DOHH2 (cell line): ENCODE results near the gene BRIX1.
A peak's percentile ranks its signal among the peaks of the same experiment; 100 is the strongest.

Source experiments
- H3F3A ChIP-seq: fragments of 200-600 bp; sonication (generic), shearing (Covaris generic); 2 replicates; pipeline ENCODE4 v1.6.0; 2016; ENCODE audit warnings: antibody characterized with exemption, mild to moderate bottlenecking; ENCODE audit not compliant: control insufficient read depth, insufficient read depth
- H3K27ac ChIP-seq: fragments of 200-600 bp; sonication (generic); 2 replicates; pipeline ENCODE4 v1.5.1; 2014; ENCODE audit warnings: low read depth, mild to moderate bottlenecking, low read length, moderate library complexity
- H3K27me3 ChIP-seq: fragments of 200-600 bp; sonication (generic); 2 replicates; pipeline ENCODE4 v1.6.1; 2014; ENCODE audit warnings: mild to moderate bottlenecking, low read length, mixed read lengths; ENCODE audit not compliant: control insufficient read depth
- H3K36me3 ChIP-seq: fragments of 200-600 bp; sonication (generic); 2 replicates; pipeline ENCODE4 v1.6.1; 2014; ENCODE audit warnings: mild to moderate bottlenecking, low read length, moderate library complexity, mixed read lengths; ENCODE audit not compliant: control insufficient read depth
- H3K4me1 ChIP-seq: fragments of 200-600 bp; sonication (generic); 2 replicates; pipeline ENCODE4 v1.6.1; 2014; ENCODE audit warnings: mild to moderate bottlenecking, low read length, mixed read lengths; ENCODE audit not compliant: control insufficient read depth
- H3K4me2 ChIP-seq: fragments of 200-600 bp; sonication (generic); 2 replicates; pipeline ENCODE4 v1.6.0; 2014; ENCODE audit warnings: mild to moderate bottlenecking, low read length, moderate library complexity
- H3K4me3 ChIP-seq: fragments of 200-600 bp; sonication (generic); 2 replicates; pipeline ENCODE4 v1.5.1; 2014; ENCODE audit warnings: mild to moderate bottlenecking, low read length, mixed read lengths
- H3K79me2 ChIP-seq: fragments of 200-600 bp; sonication (generic); 2 replicates; pipeline ENCODE4 v1.6.1; 2014; ENCODE audit warnings: mild to moderate bottlenecking, low read length, mixed read lengths; ENCODE audit not compliant: control insufficient read depth
- H3K9me2 ChIP-seq: fragments of 200-600 bp; sonication (generic); replicated peaks from 2 replicates; pipeline ENCODE4 v1.6.1; 2014; ENCODE audit warnings: mild to moderate bottlenecking, low read length, mixed read lengths; ENCODE audit not compliant: control insufficient read depth
- H3K9me3 ChIP-seq: fragments of 200-600 bp; sonication (generic); 2 replicates; pipeline ENCODE4 v1.6.1; 2014; ENCODE audit warnings: antibody characterized with exemption, low read length, mixed read lengths; ENCODE audit not compliant: control insufficient read depth, insufficient read depth
- H4K20me1 ChIP-seq: fragments of 200-600 bp; sonication (generic); 2 replicates; pipeline ENCODE4 v1.6.0; 2014; ENCODE audit warnings: low read depth, mild to moderate bottlenecking, antibody characterized with exemption, low read length, moderate library complexity; ENCODE audit not compliant: control insufficient read depth, insufficient read depth
- CTCF ChIP-seq: fragments of 200-600 bp; sonication (generic); IDR thresholded peaks from one replicate; pipeline ENCODE4 v1.5.1; 2014; ENCODE audit warnings: antibody characterized with exemption, mild to moderate bottlenecking, low read depth, low read length; ENCODE audit not compliant: poor library complexity, severe bottlenecking
- EZH2phosphoT487 ChIP-seq: fragments of 200-600 bp; sonication (generic); IDR thresholded peaks from 2 replicates; pipeline ENCODE4 v1.6.1; 2017; ENCODE audit warnings: borderline replicate concordance, mild to moderate bottlenecking, antibody characterized with exemption, low read length, moderate library complexity, mixed read lengths

The BRIX1 gene

DNA sequence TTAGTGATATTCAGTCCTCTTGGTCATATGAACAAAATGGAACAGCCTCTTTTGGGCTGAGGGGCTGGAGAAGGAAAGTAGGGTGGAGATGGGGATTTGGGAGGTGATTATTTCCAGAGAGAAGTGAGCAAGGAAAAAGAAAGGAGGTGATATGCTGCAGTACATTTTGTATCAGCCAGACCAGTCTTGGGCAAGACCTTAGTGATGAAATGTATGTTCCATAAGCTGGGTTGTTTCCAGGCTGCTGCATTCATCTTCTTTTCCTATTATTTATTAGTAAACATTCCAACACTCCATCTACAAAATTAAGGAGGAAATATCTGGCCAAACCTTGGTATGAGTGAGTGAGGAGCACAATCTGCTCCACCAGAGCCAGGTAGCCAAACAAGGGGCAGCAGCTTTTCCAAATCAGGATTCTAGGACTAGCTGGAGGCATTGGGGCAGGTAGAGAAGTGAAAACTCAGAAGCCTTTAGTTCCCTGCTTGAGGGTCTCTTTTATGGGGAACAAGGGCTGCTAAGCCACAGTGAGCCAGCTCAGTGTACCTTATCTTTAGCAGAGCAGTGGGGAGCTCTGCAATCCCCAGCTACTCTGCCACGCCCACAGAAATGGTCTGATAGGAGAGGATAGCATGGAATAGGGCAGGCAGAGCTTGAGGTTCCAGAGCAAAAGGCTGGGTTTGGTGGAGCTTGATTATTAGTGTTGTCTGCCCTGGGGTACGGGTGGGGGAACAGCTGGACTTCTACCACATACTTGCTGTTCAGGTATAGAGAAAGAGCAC is 19.7 kb upstream of the BRIX1 start:
- H3K4me3 ChIP-seq: no peak overlapping the region
- H4K20me1 ChIP-seq: no peaks in the 10 kb centered on the region
- TF ChIP-seq EZH2phosphoT487 (no peak), CTCF (no peak)
- H3F3A ChIP-seq: peaks cover 12% of the 10 kb centered on the region; the same call in 1 of the 2 replicates
- H3K4me2 ChIP-seq: no peak overlapping the region
- H3K27ac ChIP-seq: no peak overlapping the region
- H3K27me3 ChIP-seq: no peaks in the 10 kb centered on the region
- H3K4me1 ChIP-seq: no peaks in the 10 kb centered on the region
- H3K9me3 ChIP-seq: no peaks in the 10 kb centered on the region
- H3K36me3 ChIP-seq: no peaks in the 10 kb centered on the region
- no peaks in the 10 kb centered on the region for H3K79me2 ChIP-seq
- H3K9me2 ChIP-seq: no peaks in the 10 kb centered on the region

DNA sequence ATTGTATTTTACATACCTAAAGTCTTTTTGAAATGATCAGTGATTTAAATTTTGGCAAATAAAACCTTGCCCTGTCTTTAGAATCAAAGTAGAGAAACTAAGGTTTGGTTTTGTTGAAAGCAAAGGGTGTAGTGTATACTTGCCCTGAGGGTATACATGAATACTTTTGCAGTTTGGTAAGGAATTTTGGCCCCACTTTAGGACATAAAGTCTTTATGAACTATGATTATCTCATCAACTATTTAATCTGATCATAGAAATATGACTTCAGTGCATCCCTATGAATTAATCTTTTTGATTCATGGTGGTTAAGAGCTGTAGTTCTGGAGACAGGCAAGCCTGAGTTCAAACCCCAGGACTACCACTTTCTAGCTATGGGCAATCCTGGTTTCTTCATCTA is 17.9 kb upstream of the BRIX1 start:
- Histone ChIP-seq H3K27ac (no peak overlapping the region), H3K36me3 (0 out of 2 replicates have a peak, but pooled peaks cover 3% of the 10 kb centered on the region), H3K4me2 (no peak overlapping the region), H3K9me2 (no peaks in the 10 kb centered on the region), H4K20me1 (no peaks in the 10 kb centered on the region), H3K4me3 (no peak overlapping the region), H3K9me3 (no peaks in the 10 kb centered on the region), H3K79me2 (no peaks in the 10 kb centered on the region), H3F3A (peaks cover 15% of the 10 kb centered on the region; the same call in 1 of the 2 replicates), H3K27me3 (no peaks in the 10 kb centered on the region), H3K4me1 (no peaks in the 10 kb centered on the region)
- TF ChIP-seq EZH2phosphoT487 (no peak), CTCF (no peak)

DNA sequence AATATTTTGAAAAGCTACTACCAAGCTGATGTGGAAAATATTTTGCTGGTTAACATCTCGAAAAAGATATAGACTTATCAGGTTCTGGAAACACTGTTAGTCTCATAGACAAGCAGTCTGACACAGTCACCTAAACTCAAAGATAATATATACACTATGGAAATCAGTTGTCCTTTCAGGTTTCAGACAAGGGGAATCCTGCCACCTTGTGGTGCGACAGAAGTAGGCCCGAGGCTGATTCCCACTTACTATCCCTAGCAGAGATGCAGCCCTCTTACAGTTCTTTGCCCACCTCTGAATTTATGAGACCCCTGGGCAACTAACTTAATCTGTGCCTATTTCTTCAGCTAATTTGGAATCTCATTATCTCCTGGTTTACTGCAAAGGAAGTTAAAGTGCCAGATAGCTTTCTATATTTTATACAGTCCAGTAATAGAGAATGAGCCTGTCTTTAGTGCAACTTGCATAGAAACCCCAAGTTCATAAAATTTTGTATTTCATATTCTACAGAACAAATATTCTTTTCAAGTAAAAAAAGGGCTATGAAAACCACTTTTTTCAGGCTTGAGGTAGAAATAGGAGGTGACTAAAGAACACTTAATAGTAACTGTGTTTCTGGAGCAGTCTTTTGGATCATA is 17.1 kb upstream of the BRIX1 start:
- H3K4me1 ChIP-seq: no peaks in the 10 kb centered on the region
- no peaks in the 10 kb centered on the region for H3K9me3 ChIP-seq
- peak; percentile 83 for TF ChIP-seq CTCF
- no peak for TF ChIP-seq EZH2phosphoT487
- no peak overlapping the region for H3K27ac ChIP-seq
- no peak overlapping the region for H3K4me3 ChIP-seq
- no peaks in the 10 kb centered on the region for H3K79me2 ChIP-seq
- no peaks in the 10 kb centered on the region for H4K20me1 ChIP-seq
- H3K27me3 ChIP-seq: no peaks in the 10 kb centered on the region
- H3K4me2 ChIP-seq: no peak overlapping the region
- H3K9me2 ChIP-seq: no peaks in the 10 kb centered on the region
- H3K36me3 ChIP-seq: peaks cover 5% of the 10 kb centered on the region; the same call in 1 of the 2 replicates
- peaks cover 15% of the 10 kb centered on the region; the same call in 1 of the 2 replicates for H3F3A ChIP-seq
